ENCODE measurements around the gene FOXO3. TPM values are rescaled to one million over a fixed set of nuclear protein-coding genes. Genes with fewer than 3 reads are reported as not detected.

FOXO3 gene
- total RNA-seq, 1 experiment from 2014 or later = 43.8 TPM

DNA sequence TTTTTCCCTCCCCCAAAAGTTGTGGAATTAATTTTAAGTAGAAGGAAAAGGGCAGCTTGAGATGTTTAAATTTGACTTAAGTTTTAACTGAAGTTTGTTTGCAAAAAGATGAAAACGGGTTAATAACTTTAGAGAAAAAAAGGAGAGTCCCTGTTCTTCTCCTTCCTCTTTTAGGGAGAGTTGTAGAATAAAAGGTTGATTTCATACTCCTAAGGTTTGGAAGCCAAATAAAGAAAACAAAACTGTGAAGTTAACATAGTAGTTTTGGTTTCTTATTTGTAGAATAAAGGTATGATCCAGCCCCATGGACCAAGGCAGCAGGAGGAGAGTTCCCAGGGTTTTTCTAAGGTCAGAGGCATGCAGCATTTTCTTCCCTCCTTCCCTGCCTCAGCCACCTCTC lies 33.4 kb downstream of the FOXO3 start:
- DNase-seq (ENCODE audit: low read depth, low spot score) (no peak), ATAC-seq (no peak)
- Histone ChIP-seq H3K27me3 (ENCODE audit: control insufficient read depth, insufficient read depth, low read length) (no peaks in the 10 kb centered on the region), H3K36me3 (ENCODE audit: control insufficient read depth, insufficient read depth, low read length) (no peaks in the 10 kb centered on the region), H3K4me3 (ENCODE audit: low read depth in 2 of 2, low read length in 2 of 2) (no peak overlapping the region), H3K9me3 (ENCODE audit: control insufficient read depth, insufficient read depth, low read depth, low read length) (no peaks in the 10 kb centered on the region), H3K4me1 (ENCODE audit: control insufficient read depth, insufficient read depth, low read length) (peaks cover 25% of the 10 kb centered on the region), H3K27ac (ENCODE audit: low read length) (no peak overlapping the region)
- ChIA-PET POLR2A (no interaction called here), CTCF (interaction anchor here (0.7 kb wide), 1 partner anchor 115 kb away, joined by 6 read pairs; no protein-coding TSS in a partner anchor)
- in situ Hi-C loops (cut with HindIII; ENCODE audit: low pct_unique_long_range_greater_than_20kb, low sequenced_read_pairs) (no loop called here), intact Hi-C loops (cut with micrococcal nuclease; ENCODE audit: unreplicated experiment) (no loop called here)
- TF ChIP-seq SIN3A (IDR thresholded peaks at IDR 0.05; ENCODE audit: borderline replicate concordance, insufficient read depth, low read depth, low read length) (no peak), POLR2AphosphoS5 (IDR thresholded peaks at IDR 0.05; ENCODE audit: low read depth, low read length) (no peak), TCF7L2 (IDR thresholded peaks at IDR 0.05; ENCODE audit: low read depth, low read length) (no peak)
- TF ChIP-seq, protein P1, sequence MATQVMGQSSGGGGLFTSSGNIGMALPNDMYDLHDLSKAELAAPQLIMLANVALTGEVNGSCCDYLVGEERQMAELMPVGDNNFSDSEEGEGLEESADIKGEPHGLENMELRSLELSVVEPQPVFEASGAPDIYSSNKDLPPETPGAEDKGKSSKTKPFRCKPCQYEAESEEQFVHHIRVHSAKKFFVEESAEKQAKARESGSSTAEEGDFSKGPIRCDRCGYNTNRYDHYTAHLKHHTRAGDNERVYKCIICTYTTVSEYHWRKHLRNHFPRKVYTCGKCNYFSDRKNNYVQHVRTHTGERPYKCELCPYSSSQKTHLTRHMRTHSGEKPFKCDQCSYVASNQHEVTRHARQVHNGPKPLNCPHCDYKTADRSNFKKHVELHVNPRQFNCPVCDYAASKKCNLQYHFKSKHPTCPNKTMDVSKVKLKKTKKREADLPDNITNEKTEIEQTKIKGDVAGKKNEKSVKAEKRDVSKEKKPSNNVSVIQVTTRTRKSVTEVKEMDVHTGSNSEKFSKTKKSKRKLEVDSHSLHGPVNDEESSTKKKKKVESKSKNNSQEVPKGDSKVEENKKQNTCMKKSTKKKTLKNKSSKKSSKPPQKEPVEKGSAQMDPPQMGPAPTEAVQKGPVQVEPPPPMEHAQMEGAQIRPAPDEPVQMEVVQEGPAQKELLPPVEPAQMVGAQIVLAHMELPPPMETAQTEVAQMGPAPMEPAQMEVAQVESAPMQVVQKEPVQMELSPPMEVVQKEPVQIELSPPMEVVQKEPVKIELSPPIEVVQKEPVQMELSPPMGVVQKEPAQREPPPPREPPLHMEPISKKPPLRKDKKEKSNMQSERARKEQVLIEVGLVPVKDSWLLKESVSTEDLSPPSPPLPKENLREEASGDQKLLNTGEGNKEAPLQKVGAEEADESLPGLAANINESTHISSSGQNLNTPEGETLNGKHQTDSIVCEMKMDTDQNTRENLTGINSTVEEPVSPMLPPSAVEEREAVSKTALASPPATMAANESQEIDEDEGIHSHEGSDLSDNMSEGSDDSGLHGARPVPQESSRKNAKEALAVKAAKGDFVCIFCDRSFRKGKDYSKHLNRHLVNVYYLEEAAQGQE (IDR thresholded peaks at IDR 0.05; ENCODE audit: insufficient read depth in 1 of 2, low read depth in 2 of 2, low read length in 1 of 2) = no peak
- TF ChIP-seq, protein P2, sequence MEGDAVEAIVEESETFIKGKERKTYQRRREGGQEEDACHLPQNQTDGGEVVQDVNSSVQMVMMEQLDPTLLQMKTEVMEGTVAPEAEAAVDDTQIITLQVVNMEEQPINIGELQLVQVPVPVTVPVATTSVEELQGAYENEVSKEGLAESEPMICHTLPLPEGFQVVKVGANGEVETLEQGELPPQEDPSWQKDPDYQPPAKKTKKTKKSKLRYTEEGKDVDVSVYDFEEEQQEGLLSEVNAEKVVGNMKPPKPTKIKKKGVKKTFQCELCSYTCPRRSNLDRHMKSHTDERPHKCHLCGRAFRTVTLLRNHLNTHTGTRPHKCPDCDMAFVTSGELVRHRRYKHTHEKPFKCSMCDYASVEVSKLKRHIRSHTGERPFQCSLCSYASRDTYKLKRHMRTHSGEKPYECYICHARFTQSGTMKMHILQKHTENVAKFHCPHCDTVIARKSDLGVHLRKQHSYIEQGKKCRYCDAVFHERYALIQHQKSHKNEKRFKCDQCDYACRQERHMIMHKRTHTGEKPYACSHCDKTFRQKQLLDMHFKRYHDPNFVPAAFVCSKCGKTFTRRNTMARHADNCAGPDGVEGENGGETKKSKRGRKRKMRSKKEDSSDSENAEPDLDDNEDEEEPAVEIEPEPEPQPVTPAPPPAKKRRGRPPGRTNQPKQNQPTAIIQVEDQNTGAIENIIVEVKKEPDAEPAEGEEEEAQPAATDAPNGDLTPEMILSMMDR (IDR thresholded peaks at IDR 0.05) = no peak
- BruUV-seq (replicated peaks) = no TSS peak

DNA sequence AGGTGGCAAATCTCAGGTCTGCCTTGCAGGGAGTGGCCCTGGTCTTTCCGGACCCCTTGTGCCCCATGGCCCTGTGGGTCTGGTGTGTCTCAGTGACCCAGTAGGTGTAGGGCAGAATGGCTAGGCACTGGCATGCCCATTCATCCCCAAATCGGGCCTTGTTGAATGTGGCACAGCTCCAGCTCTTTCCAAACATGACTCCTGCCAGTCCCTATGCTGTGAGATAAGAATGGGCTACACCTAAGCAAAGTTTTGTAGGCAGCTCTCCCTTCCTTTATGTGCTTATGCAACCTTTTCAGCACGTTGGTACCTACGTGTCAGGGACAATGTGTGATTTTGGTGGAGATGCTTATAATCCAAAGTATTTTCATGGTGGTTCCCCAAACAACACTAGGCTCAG lies 33.9 kb downstream of the FOXO3 start:
- in situ Hi-C loops (cut with HindIII; ENCODE audit: low pct_unique_long_range_greater_than_20kb, low sequenced_read_pairs) (no loop called here), intact Hi-C loops (cut with micrococcal nuclease; ENCODE audit: unreplicated experiment) (no loop called here)
- Histone ChIP-seq H3K4me1 (ENCODE audit: control insufficient read depth, insufficient read depth, low read length) (peaks cover 20% of the 10 kb centered on the region), H3K4me3 (ENCODE audit: low read depth in 2 of 2, low read length in 2 of 2) (no peak overlapping the region), H3K27me3 (ENCODE audit: control insufficient read depth, insufficient read depth, low read length) (no peaks in the 10 kb centered on the region), H3K36me3 (ENCODE audit: control insufficient read depth, insufficient read depth, low read length) (no peaks in the 10 kb centered on the region), H3K9me3 (ENCODE audit: control insufficient read depth, insufficient read depth, low read depth, low read length) (no peaks in the 10 kb centered on the region), H3K27ac (ENCODE audit: low read length) (no peak overlapping the region)
- DNase-seq (ENCODE audit: low read depth, low spot score) = no peak
- ChIA-PET POLR2A (no interaction called here), CTCF (no interaction called here)
- no peak for TF ChIP-seq SIN3A (IDR thresholded peaks at IDR 0.05; ENCODE audit: borderline replicate concordance, insufficient read depth, low read depth, low read length)
- no peak for TF ChIP-seq TCF7L2 (IDR thresholded peaks at IDR 0.05; ENCODE audit: low read depth, low read length)
- TF ChIP-seq POLR2AphosphoS5 (IDR thresholded peaks at IDR 0.05; ENCODE audit: low read depth, low read length) = no peak
- TF ChIP-seq, protein P2 (IDR thresholded peaks at IDR 0.05) = no peak
- TF ChIP-seq, protein P1 (IDR thresholded peaks at IDR 0.05; ENCODE audit: insufficient read depth in 1 of 2, low read depth in 2 of 2, low read length in 1 of 2) = no peak
- no peak for ATAC-seq
- no TSS peak for BruUV-seq (replicated peaks)
